ENCODE results near the gene SREBF1.

The SREBF1 gene

GRCh38 chr17:17807440-17807839 lies 29.3 kb downstream of the SREBF1 start:
- no peak overlapping the region for H2BK12ac ChIP-seq (ENCODE audit: low read length)
- no peak overlapping the region for H3K23ac ChIP-seq (ENCODE audit: low read depth, low read length, poor library complexity)
- H2BK120ac ChIP-seq (ENCODE audit: low read depth, low read length), result no peak overlapping the region
- H3K4me2 ChIP-seq (ENCODE audit: insufficient read depth, low read length, poor library complexity, severe bottlenecking), result no peak overlapping the region
- H3K36me3 ChIP-seq (replicated peaks in 1 of 2; ENCODE audit: control insufficient read depth in 2 of 2, insufficient read depth in 2 of 2, low read length in 2 of 2), result peaks cover 34 to 76% of the 10 kb centered on the region in 2 donors
- H2AK5ac ChIP-seq (ENCODE audit: low read depth, low read length), result peak overlapping the region; percentile 69
- H3K79me1 ChIP-seq (ENCODE audit: low read depth, low read length), result peaks cover 4% of the 10 kb centered on the region
- H3K4me1 ChIP-seq (ENCODE audit: control insufficient read depth in 2 of 2, insufficient read depth in 1 of 2, low read depth in 1 of 2, low read length in 2 of 2), result peaks cover 19 to 22% of the 10 kb centered on the region in 2 donors
- no peak for DNase-seq (ENCODE audit: low spot score)
- H3K27me3 ChIP-seq (ENCODE audit: control insufficient read depth in 3 of 3, insufficient read depth in 3 of 3, low read depth in 1 of 3, low read length in 3 of 3), result no peaks in the 10 kb centered on the region
- H2BK5ac ChIP-seq (ENCODE audit: low read length), result no peak overlapping the region
- H3K18ac ChIP-seq (ENCODE audit: low read length), result peak overlapping the region; percentile 79
- H3K27ac ChIP-seq (replicated peaks; ENCODE audit: low read length), result no peak overlapping the region
- H3K4me3 ChIP-seq (ENCODE audit: low read length in 2 of 2), result no peak overlapping the region
- no CpG with 5 or more reads among the region's 5 CpGs for WGBS, 2 donors (ENCODE audit: extremely low coverage in 2 of 2, insufficient read length in 2 of 2, insufficient replicate concordance in 1 of 2)
- no peak overlapping the region for H2BK15ac ChIP-seq (ENCODE audit: low read length)
- no peak overlapping the region for H4K91ac ChIP-seq (ENCODE audit: low read depth, low read length, poor library complexity)
- H4K8ac ChIP-seq (ENCODE audit: low read depth, low read length), result no peak overlapping the region
- H2AFZ ChIP-seq (ENCODE audit: low read length), result no peak overlapping the region
- peak overlapping the region; percentile 18 for H3K9ac ChIP-seq (ENCODE audit: low read depth, low read length, poor library complexity)
- no peaks in the 10 kb centered on the region for H3K9me3 ChIP-seq (replicated peaks in 1 of 2; ENCODE audit: control insufficient read depth in 2 of 2, insufficient read depth in 1 of 2, low read depth in 1 of 2, low read length in 2 of 2)
- no peak overlapping the region for H3K4ac ChIP-seq (ENCODE audit: low read length)
- H3K14ac ChIP-seq (ENCODE audit: low read length), result no peak overlapping the region

GRCh38 chr17:17806611-17807274 lies 30.0 kb downstream of the SREBF1 start:
- WGBS, 2 donors (ENCODE audit: extremely low coverage in 2 of 2, insufficient read length in 2 of 2, insufficient replicate concordance in 1 of 2), result no CpG with 5 or more reads among the region's 17 CpGs
- Histone ChIP-seq H3K14ac (ENCODE audit: low read length) (no peak overlapping the region), H3K23ac (ENCODE audit: low read depth, low read length, poor library complexity) (no peak overlapping the region), H3K27me3 (ENCODE audit: control insufficient read depth in 3 of 3, insufficient read depth in 3 of 3, low read depth in 1 of 3, low read length in 3 of 3) (no peaks in the 10 kb centered on the region), H3K4me3 (ENCODE audit: low read length in 2 of 2) (no peak overlapping the region), H3K4ac (ENCODE audit: low read length) (no peak overlapping the region), H4K8ac (ENCODE audit: low read depth, low read length) (no peak overlapping the region), H2BK15ac (ENCODE audit: low read length) (no peak overlapping the region), H3K79me1 (ENCODE audit: low read depth, low read length) (peaks cover 4% of the 10 kb centered on the region), H3K36me3 (replicated peaks in 1 of 2; ENCODE audit: control insufficient read depth in 2 of 2, insufficient read depth in 2 of 2, low read length in 2 of 2) (peaks cover 37 to 81% of the 10 kb centered on the region in 2 donors), H3K9ac (ENCODE audit: low read depth, low read length, poor library complexity) (no peak overlapping the region), H2BK12ac (ENCODE audit: low read length) (no peak overlapping the region), H4K91ac (ENCODE audit: low read depth, low read length, poor library complexity) (no peak overlapping the region), H3K4me1 (ENCODE audit: control insufficient read depth in 2 of 2, insufficient read depth in 1 of 2, low read depth in 1 of 2, low read length in 2 of 2) (peaks cover 14 to 17% of the 10 kb centered on the region in 2 donors), H2BK120ac (ENCODE audit: low read depth, low read length) (no peak overlapping the region), H2AK5ac (ENCODE audit: low read depth, low read length) (no peak overlapping the region), H3K9me3 (replicated peaks in 1 of 2; ENCODE audit: control insufficient read depth in 2 of 2, insufficient read depth in 1 of 2, low read depth in 1 of 2, low read length in 2 of 2) (no peaks in the 10 kb centered on the region), H3K18ac (ENCODE audit: low read length) (no peak overlapping the region), H3K27ac (replicated peaks; ENCODE audit: low read length) (no peak overlapping the region), H2BK5ac (ENCODE audit: low read length) (no peak overlapping the region), H3K4me2 (ENCODE audit: insufficient read depth, low read length, poor library complexity, severe bottlenecking) (no peak overlapping the region), H2AFZ (ENCODE audit: low read length) (no peak overlapping the region)
- no peak for DNase-seq (ENCODE audit: low spot score)

GRCh38 chr17:17806035-17806434 lies 30.8 kb downstream of the SREBF1 start:
- Histone ChIP-seq H3K79me1 (ENCODE audit: low read depth, low read length) (peaks cover 4% of the 10 kb centered on the region), H2AFZ (ENCODE audit: low read length) (no peak overlapping the region), H3K23ac (ENCODE audit: low read depth, low read length, poor library complexity) (no peak overlapping the region), H2BK120ac (ENCODE audit: low read depth, low read length) (no peak overlapping the region), H4K91ac (ENCODE audit: low read depth, low read length, poor library complexity) (no peak overlapping the region), H2BK15ac (ENCODE audit: low read length) (no peak overlapping the region), H3K4me2 (ENCODE audit: insufficient read depth, low read length, poor library complexity, severe bottlenecking) (no peak overlapping the region), H3K4me3 (ENCODE audit: low read length in 2 of 2) (no peak overlapping the region), H3K18ac (ENCODE audit: low read length) (no peak overlapping the region), H3K27ac (replicated peaks; ENCODE audit: low read length) (no peak overlapping the region), H3K36me3 (replicated peaks in 1 of 2; ENCODE audit: control insufficient read depth in 2 of 2, insufficient read depth in 2 of 2, low read length in 2 of 2) (peaks cover 41 to 85% of the 10 kb centered on the region in 2 donors), H2AK5ac (ENCODE audit: low read depth, low read length) (no peak overlapping the region), H3K9ac (ENCODE audit: low read depth, low read length, poor library complexity) (no peak overlapping the region), H4K8ac (ENCODE audit: low read depth, low read length) (no peak overlapping the region), H2BK5ac (ENCODE audit: low read length) (no peak overlapping the region), H2BK12ac (ENCODE audit: low read length) (no peak overlapping the region), H3K4ac (ENCODE audit: low read length) (no peak overlapping the region), H3K14ac (ENCODE audit: low read length) (no peak overlapping the region), H3K27me3 (ENCODE audit: control insufficient read depth in 3 of 3, insufficient read depth in 3 of 3, low read depth in 1 of 3, low read length in 3 of 3) (no peaks in the 10 kb centered on the region), H3K9me3 (replicated peaks in 1 of 2; ENCODE audit: control insufficient read depth in 2 of 2, insufficient read depth in 1 of 2, low read depth in 1 of 2, low read length in 2 of 2) (no peaks in the 10 kb centered on the region), H3K4me1 (ENCODE audit: control insufficient read depth in 2 of 2, insufficient read depth in 1 of 2, low read depth in 1 of 2, low read length in 2 of 2) (peaks cover 7 to 14% of the 10 kb centered on the region in 2 donors)
- DNase-seq (ENCODE audit: low spot score), result no peak
- no CpG with 5 or more reads among the region's 4 CpGs for WGBS, 2 donors (ENCODE audit: extremely low coverage in 2 of 2, insufficient read length in 2 of 2, insufficient replicate concordance in 1 of 2)

GRCh38 chr17:17805575-17805974 lies 31.2 kb downstream of the SREBF1 start:
- H3K27ac ChIP-seq (replicated peaks; ENCODE audit: low read length), result no peak overlapping the region
- no peaks in the 10 kb centered on the region for H3K9me3 ChIP-seq (replicated peaks in 1 of 2; ENCODE audit: control insufficient read depth in 2 of 2, insufficient read depth in 1 of 2, low read depth in 1 of 2, low read length in 2 of 2)
- no CpG with 5 or more reads among the region's 9 CpGs for whole genome bisulfite sequencing, 2 donors (ENCODE audit: extremely low coverage in 2 of 2, insufficient read length in 2 of 2, insufficient replicate concordance in 1 of 2)
- H4K91ac ChIP-seq (ENCODE audit: low read depth, low read length, poor library complexity), result no peak overlapping the region
- H2BK12ac ChIP-seq (ENCODE audit: low read length), result peak overlapping the region; percentile 78
- H3K4me2 ChIP-seq (ENCODE audit: insufficient read depth, low read length, poor library complexity, severe bottlenecking), result no peak overlapping the region
- no peak overlapping the region for H2BK5ac ChIP-seq (ENCODE audit: low read length)
- no peak overlapping the region for H3K9ac ChIP-seq (ENCODE audit: low read depth, low read length, poor library complexity)
- no peak for DNase-seq (ENCODE audit: low spot score)
- peak overlapping the region; percentile 75 for H3K23ac ChIP-seq (ENCODE audit: low read depth, low read length, poor library complexity)
- no peak overlapping the region for H3K4ac ChIP-seq (ENCODE audit: low read length)
- no peak overlapping the region for H2BK120ac ChIP-seq (ENCODE audit: low read depth, low read length)
- peak overlapping the region; percentile 76 for H3K18ac ChIP-seq (ENCODE audit: low read length)
- peaks cover 41 to 85% of the 10 kb centered on the region in 2 donors for H3K36me3 ChIP-seq (replicated peaks in 1 of 2; ENCODE audit: control insufficient read depth in 2 of 2, insufficient read depth in 2 of 2, low read length in 2 of 2)
- H3K14ac ChIP-seq (ENCODE audit: low read length), result peak overlapping the region; percentile 71
- no peak overlapping the region for H4K8ac ChIP-seq (ENCODE audit: low read depth, low read length)
- peaks cover 4% of the 10 kb centered on the region for H3K79me1 ChIP-seq (ENCODE audit: low read depth, low read length)
- H3K27me3 ChIP-seq (ENCODE audit: control insufficient read depth in 3 of 3, insufficient read depth in 3 of 3, low read depth in 1 of 3, low read length in 3 of 3), result no peaks in the 10 kb centered on the region
- no peak overlapping the region for H3K4me3 ChIP-seq (ENCODE audit: low read length in 2 of 2)
- peaks cover 2 to 11% of the 10 kb centered on the region in 2 donors for H3K4me1 ChIP-seq (ENCODE audit: control insufficient read depth in 2 of 2, insufficient read depth in 1 of 2, low read depth in 1 of 2, low read length in 2 of 2)
- H2AK5ac ChIP-seq (ENCODE audit: low read depth, low read length), result no peak overlapping the region
- no peak overlapping the region for H2BK15ac ChIP-seq (ENCODE audit: low read length)
- H2AFZ ChIP-seq (ENCODE audit: low read length), result no peak overlapping the region
